Activated CD4-positive, CD25-positive, alpha-beta regulatory T cell (primary cell): Measurements from ENCODE around the gene RITA1.
"Not testable (repeated sequence)": the region's sequence is repeated elsewhere in the genome, so short reads cannot be mapped to it uniquely, and the experiment has no call there.

Experiments
- DNase-seq, 4 experiments: peaks; one replicate each; lab custom pipeline; 2025; lab: John Stamatoyannopoulos, UW

Gene RITA1

DNA sequence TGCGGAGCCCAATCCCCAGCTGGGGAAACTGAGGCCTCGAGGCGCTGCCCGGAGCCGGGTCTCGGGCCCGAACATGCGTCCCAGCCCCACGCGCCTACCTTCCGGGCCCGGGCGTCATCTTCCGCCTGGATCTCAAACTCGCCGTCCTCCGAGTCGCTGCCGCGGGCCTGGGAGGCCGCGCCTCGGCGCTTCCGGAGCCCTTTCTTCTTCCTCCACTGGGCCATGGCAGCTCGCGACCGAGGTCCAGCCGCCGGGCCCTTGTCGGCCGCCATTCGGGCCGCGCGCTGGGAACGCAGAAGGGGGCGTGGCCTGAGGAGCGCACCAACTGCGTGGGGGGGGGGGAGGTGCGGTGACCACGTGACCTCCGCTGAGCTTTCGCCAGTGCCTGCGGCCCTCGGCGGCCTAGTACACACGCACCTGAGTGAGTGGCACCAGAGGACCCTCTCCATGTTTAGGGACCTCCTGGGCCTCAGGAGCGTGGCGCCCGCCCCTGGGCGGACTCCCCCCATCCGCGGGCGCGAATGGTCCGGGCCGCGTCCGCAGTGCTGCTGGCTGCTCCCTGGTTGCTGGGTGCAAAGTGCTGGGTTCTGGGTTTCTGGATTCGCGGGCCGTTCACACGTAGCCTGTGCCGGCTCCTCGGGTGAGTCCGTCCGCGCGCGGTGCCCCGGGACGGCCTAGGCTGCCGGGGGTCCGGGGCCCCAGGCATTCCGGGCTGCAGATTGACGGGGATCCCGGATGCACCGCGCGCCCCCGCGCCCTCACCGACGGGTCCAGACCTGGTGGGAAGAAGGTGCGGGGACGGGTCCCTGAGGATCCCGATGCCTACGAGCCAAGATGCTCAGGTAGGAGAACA, at the start of gene RITA1, which contains the start of gene DDX54:
TSS of gene RITA1 (plus strand) at position 542 of the 853 bp plus-strand sequence. CDS start 1,026 bp downstream, outside the sequence.
TSS of gene DDX54 (minus strand) at position 299 of the 853 bp plus-strand sequence. CDS start at position 272, 27 bp downstream.
- peak; percentile 59 to 78 (median 70) for DNase-seq

GRCh38 chr12:113136128-113136989, 49.2 kb upstream of the RITA1 start:
- DNase-seq = peak in 3 of 4 experiments; percentile 21 to 34 (median 30)

- no peak for DNase-seq
Observed at GRCh38 chr12:113136990-113137511, 48.5 kb upstream of the RITA1 start.

DNA sequence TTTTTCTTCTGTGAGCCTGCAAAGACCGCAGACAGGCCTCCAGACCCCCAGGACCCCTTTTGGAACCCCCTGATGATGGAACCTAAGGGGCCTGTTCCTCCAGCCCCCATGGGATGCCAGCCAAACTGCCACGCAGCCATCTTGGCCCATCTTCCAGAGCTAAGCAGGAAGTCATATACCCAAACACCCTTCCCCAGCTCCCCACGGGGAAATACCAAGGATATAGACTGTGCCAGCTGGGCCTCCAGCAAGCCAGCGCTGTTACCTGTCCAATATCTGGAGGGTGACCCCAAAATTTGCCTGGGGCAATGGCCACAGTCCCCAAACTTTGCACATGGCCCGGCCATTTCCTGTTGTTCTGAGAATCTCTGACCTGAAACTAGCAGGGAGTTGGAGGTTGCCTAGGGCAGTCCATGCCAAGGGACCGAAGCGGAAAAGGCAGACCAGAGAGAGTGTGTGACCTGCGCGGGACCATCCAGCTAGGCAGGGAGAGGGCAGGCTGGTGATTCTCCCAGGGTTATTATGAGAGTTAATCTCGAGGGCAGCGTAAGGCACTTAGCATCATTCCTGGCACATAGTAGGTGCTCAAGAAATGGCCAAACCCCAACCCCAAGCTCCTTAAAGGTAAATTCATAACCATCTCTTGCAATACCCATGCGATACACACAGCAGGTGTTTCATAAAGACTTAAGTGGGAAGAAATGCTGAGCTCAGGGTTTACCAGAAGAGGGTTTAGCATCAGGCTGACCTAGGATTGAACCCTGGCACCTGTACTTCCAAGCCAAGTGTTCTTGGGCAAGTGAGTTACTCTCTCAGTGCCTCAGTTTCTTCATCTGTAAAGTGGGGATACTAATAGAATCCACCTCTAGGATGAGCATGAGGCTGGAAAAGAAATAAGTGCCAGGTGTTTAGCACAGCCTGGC, 47.4 kb upstream of the RITA1 start:
- DNase-seq = no peak

DNA sequence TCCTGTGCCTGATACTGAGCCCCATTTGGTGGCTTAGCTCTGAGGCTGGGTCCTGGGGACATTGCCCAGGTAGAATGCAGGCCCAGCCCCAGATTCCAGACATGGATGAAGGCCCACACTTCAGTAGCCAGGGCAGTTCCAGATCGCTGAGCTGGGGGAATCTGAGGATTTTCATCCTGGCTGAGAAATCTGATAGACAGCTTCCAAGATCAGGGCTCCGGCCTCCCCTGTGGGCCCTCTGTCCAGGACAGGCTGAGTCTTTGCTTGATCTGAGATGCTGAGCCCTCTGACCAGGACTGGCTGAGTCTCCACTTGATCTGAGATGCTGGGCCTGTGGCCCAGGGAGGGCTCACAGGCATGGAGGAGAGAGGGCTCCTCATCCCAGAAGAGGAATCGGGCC, 46.7 kb upstream of the RITA1 start:
- DNase-seq = no peak

GRCh38 chr12:113140706-113141105, 44.8 kb upstream of the RITA1 start:
- no peak for DNase-seq

- DNase-seq = not testable (repeated sequence)
Observed at GRCh38 chr12:113141716-113142115, 43.8 kb upstream of the RITA1 start.

GRCh38 chr12:113142173-113142885, 43.2 kb upstream of the RITA1 start:
- no peak for DNase-seq

DNA sequence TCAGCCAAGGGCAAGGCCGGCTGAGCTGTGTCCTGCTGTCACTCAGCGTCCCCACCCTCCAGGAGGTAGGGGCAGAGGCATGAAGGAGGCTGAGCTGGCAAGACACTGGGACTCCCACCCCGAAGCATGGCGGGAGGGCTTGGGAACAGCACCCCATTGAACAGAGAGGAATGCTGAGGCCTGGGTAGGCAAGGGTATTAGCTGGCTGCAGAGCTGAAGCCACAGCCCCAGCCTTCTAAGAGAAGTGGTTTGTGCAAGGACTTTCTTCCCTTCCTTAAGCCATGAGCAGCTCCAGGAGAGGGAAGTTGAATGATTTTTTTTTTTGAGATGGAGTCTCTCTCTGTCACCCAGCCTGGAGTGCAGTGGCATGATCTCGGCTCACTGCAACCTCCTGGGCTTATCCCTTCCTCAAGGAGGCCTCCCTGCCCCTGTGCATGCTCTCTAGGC, 42.6 kb upstream of the RITA1 start:
- DNase-seq = no peak

- no peak for DNase-seq
Observed at GRCh38 chr12:113143959-113144358, 41.6 kb upstream of the RITA1 start.

GRCh38 chr12:113144806-113145205, 40.7 kb upstream of the RITA1 start:
- no peak for DNase-seq

GRCh38 chr12:113145720-113146551, 39.6 kb upstream of the RITA1 start:
- no peak for DNase-seq

GRCh38 chr12:113146999-113147398, 38.5 kb upstream of the RITA1 start:
- DNase-seq = no peak

DNA sequence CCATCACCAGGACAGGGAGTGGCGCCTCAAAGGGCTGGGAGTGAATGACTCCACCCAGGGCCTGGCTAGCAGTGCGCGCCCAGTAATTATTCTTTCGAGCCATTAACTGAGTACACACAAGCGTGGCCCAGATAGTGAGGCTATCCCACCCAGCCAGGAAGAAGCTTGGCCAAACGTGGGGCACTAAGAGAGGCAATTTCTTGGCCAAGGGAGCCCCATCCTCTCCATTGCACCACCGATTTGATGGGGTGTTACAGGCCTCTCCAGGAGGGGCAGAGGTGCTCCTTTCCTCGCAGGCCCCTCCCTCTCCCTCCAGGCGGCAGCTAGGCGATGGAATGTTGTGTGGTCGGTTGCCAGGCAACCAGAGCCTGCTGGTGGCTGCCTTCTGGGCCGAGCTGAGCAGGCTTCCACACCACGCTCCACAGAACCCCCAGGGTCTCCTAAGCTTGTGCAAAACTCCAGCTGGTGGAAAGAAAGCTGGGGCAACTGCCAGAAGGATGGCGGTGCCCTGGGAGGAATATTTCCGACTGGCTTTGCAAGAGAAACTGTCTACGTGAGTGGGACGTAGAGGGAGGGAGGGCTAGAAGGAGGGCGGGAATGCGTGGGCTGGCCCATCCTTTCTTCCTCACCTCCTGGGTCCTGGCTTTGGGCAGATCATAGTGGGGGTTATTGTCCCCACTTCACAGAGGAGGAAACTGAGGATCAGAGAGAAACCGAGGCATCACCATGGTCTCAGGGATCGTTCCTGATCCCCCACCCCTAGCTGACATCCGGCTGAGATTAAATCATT, 36.0 kb upstream of the RITA1 start, which contains the start of gene CFAP73:
TSS of gene CFAP73 (plus strand) at position 364 of the 790 bp plus-strand sequence. CDS start at position 498, 134 bp downstream.
- DNase-seq = no peak

GRCh38 chr12:113151655-113152054, 33.9 kb upstream of the RITA1 start:
- DNase-seq = no peak

DNA sequence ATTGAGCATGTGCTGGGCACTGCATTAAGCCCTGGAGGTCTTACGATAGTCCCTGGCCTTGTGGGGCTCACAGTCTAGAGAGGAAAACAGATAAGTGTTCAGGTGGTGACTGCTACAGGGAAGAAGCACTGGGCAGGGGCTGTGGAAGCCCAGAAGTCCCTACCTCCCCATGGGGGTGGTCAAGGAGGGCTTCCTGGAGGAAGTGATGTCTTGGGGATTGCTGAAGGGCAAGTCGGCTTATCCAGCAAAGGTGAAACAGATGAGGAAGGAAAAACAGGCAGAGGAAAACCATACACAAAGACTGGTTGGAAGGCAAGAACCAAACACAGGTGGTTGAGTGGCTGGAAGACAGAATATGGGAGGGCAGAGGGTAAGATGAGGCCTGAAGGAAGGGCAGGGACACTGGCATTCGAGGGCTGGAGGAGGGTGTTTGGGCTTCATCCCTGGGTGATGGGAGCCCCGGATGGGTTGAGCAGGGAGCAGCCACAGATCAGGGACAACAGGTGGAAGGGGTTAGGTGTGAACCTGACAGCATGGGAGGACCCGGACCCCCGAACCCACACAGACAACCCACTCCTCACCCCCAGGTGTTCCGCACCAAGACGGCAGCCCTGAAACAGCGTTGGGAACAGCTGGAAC, 33.2 kb upstream of the RITA1 start:
- DNase-seq = no peak

GRCh38 chr12:113152835-113153814, 32.4 kb upstream of the RITA1 start:
- peak in 2 of 4 experiments; percentile 29 to 41 for DNase-seq
